Astrocyte of the spinal cord (primary cell): ENCODE measurements around the gene EGF.
"Not testable (repeated sequence)": the region's sequence is repeated elsewhere in the genome, so short reads cannot be mapped to it uniquely, and the experiment has no call there.

Experiments used
- DNase-seq: peaks from one replicate; pipeline ENCODE4 v3.0.0; 2011; ENCODE audit warnings: low read depth, low spot score
- H3K4me3 ChIP-seq: 2 replicates; pipeline ENCODE4 v1.5.1; 2011; ENCODE audit warnings: low read depth, mild to moderate bottlenecking, low read length, moderate library complexity
- in situ Hi-C: cut with HindIII; loops from 2 replicates; pipeline ENCODE4 v1.10.0; 2017; ENCODE audit warnings: low sequenced_read_pairs
- TF ChIP-seq, protein P1 (sequence below): IDR thresholded peaks from 2 replicates; pipeline ENCODE4 v1.5.1; 2012; ENCODE audit warnings: low read depth, mild to moderate bottlenecking, low read length, inconsistent platforms

The EGF gene

DNA sequence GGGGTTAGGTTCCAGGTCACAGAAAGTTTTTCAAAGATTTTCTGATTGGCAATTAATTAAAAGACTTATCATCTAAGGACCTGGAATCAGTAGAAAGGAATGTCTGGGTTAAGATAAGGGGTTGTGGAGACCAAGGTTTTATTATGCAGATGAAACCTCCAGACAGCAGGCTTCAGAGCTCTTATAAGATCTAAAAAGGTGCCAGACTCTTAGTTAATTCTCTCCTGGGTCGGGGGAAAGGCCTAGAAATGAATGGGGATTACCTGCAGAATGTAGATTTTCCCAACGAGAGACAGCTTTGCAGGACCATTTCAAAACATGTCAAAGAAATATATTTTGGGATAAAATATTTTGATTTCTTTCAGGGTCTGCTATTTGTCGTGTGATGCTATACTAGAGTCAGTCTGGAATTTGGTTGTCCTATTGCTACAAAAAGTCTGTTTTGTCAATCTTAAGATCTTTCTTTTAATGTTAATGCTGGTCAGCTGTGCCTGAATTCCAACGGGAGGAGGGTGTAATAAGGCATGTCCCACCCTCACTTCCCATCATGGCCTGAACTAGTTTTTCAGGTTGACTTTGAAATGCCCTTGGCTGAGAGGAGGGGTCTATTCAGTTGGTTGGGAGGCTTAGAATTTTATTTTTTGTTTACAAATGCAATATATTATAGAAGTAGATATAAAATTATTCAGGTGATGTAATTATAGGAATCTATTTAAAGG lies 15.8 kb downstream of the EGF start:
- in situ Hi-C loops = no loop called here
- no peak for DNase-seq
- TF ChIP-seq, protein P1, sequence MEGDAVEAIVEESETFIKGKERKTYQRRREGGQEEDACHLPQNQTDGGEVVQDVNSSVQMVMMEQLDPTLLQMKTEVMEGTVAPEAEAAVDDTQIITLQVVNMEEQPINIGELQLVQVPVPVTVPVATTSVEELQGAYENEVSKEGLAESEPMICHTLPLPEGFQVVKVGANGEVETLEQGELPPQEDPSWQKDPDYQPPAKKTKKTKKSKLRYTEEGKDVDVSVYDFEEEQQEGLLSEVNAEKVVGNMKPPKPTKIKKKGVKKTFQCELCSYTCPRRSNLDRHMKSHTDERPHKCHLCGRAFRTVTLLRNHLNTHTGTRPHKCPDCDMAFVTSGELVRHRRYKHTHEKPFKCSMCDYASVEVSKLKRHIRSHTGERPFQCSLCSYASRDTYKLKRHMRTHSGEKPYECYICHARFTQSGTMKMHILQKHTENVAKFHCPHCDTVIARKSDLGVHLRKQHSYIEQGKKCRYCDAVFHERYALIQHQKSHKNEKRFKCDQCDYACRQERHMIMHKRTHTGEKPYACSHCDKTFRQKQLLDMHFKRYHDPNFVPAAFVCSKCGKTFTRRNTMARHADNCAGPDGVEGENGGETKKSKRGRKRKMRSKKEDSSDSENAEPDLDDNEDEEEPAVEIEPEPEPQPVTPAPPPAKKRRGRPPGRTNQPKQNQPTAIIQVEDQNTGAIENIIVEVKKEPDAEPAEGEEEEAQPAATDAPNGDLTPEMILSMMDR = no peak
- no peak overlapping the region for H3K4me3 ChIP-seq

DNA sequence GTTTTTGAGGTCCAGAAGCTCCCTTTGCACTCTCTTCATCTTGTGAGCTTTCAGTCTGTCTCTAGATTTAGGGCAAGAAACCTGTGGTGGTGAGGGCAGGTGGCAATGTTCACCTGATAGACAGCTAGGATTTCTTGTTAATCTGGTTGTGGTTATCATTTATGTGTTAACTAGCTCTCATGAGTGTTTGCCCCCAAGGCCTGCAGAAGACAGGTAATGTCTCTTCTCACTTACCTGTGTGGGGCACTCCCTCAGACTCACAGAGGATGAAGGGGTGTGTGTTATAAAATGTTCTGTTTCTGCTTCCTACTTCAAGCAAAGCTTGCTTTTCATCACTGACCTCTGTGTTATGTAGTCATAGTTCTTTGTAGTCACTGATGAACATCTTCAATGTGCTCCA lies 17.8 kb downstream of the EGF start:
- no peak for DNase-seq
- in situ Hi-C loops = no loop called here
- TF ChIP-seq, protein P1 = no peak
- no peak overlapping the region for H3K4me3 ChIP-seq

DNA sequence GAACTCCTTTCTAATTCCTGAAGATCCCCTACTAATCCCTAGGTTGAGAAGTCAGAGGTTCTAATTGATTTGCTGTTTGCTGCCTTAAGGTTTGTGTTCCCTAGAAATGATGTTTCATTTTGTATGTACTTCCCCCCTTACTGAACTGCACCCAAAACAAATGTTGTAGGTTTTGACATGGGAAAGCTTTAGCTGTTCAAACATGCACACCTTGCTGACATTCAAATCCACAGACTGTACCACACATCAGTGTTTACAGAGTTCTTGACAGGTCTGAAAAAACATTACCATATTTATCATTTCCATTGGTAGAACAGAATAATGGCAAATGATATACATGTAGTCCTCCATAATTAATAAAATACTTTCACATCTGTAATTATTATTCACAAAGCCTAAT lies 18.2 kb downstream of the EGF start:
- TF ChIP-seq, protein P1 = no peak
- in situ Hi-C loops = no loop called here
- DNase-seq = no peak
- H3K4me3 ChIP-seq = no peak overlapping the region

DNA sequence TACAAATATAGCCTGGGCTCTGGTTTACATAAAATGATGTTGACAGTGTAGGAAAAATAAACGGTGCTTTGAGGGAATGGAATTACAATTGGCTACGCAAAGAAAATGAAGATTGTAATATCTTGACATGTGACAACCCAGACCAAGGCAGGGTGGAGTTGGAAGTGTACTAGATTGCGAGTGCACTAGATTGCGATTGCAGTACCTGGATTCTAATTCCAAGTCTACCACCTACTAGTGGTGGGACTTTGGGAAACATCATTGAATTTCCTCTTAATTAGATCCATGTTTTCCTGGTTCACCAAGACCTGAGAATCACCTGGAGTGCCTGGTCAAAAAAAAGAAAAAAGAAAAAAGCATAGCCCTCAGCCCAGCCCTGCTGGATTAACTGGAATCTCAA lies 18.6 kb downstream of the EGF start:
- H3K4me3 ChIP-seq = no peak overlapping the region
- DNase-seq = no peak
- TF ChIP-seq, protein P1 = no peak
- in situ Hi-C loops = no loop called here

DNA sequence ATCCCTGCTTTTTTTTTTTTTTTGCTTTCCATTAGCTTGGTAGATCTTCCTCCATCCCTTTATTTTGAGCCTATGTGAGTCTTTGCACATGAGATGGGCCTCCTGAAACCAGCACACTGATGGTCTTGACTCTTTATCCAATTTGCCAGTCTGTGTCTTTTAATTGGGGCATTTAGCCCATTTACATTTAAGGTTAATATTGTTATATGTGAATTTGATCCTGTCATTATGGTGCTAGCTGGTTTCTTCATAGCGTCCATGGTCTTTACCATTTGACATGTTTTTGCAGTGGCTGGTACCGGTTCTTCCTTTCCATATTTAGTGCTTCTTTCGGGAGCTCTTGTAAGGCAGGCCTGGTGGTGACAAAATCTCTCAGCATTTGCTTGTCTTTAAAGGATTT lies 24.7 kb downstream of the EGF start:
- DNase-seq, in situ Hi-C loops, H3K4me3 ChIP-seq: not testable (repeated sequence)

DNA sequence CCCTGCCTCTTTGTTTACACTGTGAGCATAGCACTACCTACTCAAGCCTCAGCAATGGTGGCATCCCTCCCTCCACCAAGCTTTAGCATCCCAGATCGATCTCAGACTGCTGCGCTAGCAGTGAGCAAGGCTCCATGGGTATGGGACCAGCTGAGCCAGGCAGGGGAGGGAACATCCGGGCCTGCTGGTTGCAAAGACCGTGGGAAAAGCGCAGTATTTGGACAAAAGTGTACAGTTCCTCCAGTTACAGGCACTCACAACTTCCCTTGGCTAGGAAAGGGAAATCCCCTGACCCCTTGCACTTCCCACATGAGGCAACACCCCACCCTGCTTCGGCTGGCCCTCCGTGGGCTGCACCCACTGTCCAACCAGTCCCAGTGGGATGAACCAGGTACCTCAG lies 26.5 kb downstream of the EGF start:
- TF ChIP-seq, protein P1 = no peak
- DNase-seq = no peak
- in situ Hi-C loops = no loop called here
- H3K4me3 ChIP-seq = no peak overlapping the region

DNA sequence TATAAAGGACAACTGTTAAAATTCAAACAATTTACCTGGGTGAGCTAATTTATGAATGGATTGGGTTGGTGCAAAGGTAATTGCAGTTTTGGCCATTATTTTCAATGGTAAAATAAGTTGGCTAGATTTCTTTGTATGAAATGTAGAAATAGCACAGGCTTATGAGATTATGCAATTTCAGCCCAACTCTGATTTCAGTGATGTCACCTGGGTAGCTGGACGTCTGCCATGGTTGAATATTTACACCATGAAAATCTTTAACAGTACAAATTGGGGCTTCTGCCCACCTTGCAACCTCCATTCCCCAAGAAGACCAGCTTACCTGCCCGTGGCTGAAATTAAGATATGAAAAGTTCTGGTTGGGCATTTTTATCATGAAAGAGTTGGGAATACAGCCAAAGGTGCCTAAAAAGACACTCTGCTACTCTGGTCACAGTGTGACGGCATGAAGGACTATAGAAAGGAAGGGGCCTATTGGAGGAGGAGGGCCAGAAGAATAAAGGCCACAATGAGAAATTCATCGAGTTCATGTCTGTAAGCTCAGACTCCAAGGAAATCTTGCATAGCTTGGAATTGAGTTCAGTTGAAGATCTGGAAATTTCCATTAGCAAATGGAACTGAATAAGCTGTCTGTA lies 29.7 kb downstream of the EGF start:
- in situ Hi-C loops = no loop called here
- TF ChIP-seq, protein P1 = no peak
- H3K4me3 ChIP-seq = no peak overlapping the region
- DNase-seq = no peak
